CD4-positive, alpha-beta T cell treated with Interleukin-6 for 4 hours (primary cell): ENCODE results near the gene CPM.
"Not testable (repeated sequence)": the region's sequence is repeated elsewhere in the genome, so short reads cannot be mapped to it uniquely, and the experiment has no call there.

Experiments
- DNase-seq: peaks from one replicate; pipeline ENCODE4 v3.0.0-alpha.2; 2020; ENCODE audit warnings: mixed read lengths

CPM gene

DNA sequence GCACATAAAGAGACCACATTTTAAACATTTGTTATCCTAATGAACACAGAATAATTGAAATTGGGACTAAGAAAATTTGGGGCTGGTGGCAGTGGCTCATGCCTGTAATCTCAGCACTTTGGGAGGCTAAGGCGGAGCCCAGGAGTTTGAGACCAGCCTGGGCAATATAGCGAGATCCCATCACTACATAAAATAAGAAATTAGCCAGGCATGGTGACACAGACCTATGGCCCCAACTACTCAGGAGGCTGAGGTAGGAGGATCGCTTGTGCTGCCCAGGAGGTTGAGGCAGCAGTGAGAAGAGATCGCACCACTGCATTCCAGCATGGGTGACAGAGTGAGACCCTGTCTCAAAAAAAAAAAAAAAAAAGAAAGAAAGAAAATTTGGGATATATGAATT, 59.7 kb downstream of the CPM start:
- DNase-seq: no peak

DNA sequence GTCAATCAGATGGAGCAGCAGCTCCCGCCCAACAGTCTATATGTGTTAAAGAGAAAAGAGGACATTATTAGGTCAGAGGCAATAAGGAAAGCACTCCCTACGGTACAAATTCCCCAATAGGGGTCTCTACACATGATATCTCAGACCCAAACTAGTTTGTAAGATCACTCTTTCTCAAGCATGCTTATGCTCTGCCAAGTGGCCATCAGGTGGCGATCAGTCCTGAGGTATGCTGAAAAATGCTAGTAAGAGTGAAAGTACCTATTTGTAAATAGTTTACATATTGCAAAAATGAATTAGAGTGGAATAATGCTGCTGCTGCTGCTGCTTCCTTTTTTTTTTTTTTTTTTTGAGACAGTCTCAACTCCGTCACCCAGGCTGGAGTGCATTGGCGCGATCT, 61.0 kb downstream of the CPM start:
- DNase-seq: no peak

- DNase-seq: no peak
Observed at GRCh38 chr12:68871396-68871795, 61.6 kb downstream of the CPM start.

- no peak for DNase-seq
Observed at GRCh38 chr12:68870443-68870842, 62.5 kb downstream of the CPM start.

- DNase-seq: no peak
Observed at GRCh38 chr12:68870011-68870410, 63.0 kb downstream of the CPM start.

DNA sequence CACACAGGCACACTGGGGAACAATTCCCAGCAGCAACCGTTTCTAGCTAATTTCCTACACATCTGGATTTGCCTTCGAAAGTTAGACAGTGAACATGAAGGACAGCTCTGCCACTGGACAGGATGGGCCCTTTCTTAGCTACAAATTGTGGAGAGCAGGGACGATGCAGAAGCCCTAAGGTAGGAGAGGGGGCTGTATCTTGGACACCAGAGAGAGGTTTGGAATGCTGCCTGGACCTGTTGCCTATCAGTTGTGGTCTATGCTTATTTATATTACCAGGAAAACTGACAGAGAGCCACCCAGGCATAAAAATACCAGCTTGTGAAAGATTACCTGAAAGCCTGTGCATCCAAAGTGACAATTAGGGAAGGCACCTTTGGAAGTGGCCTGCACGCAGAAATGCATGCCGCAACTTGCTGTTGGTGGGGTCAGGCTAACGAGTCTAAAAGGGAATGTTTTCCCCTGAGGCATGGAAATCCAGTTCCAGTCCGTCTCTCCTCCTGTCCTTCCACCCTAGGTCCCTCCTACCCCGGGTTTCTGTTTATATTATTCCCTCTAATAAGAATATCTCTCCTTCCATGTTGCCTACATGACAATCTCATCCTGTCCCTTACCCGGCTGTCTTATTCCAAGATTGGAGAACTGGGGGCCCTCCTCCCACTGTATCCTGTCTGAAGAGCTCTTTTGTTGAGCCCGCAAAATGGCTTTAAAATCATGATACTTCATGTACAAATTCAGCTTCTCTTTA, 64.8 kb downstream of the CPM start:
- DNase-seq: no peak

GRCh38 chr12:68867606-68868005, 65.4 kb downstream of the CPM start:
- no peak for DNase-seq

GRCh38 chr12:68866950-68867349, 66.0 kb downstream of the CPM start:
- DNase-seq: no peak

GRCh38 chr12:68865399-68866164, 67.4 kb downstream of the CPM start:
- no peak for DNase-seq

DNA sequence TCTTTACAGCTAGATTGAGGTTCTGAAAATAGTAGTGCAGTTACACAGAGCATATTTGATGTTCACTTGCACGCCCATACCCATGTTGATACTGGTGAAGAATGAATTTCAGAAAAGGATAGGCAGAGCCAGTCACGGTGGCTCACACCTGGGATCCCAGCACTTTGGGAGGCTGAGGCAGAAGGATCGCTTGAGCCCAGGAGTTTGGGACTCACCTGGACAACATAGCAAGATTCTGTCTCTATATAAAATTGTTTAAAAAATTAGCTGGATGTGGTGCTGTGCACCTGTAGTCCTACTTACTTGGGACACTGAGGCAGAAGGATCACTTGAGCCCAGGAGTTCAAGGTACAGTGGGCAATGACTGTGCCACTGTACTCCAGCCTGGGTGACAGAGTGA, 68.4 kb downstream of the CPM start:
- no peak for DNase-seq

DNA sequence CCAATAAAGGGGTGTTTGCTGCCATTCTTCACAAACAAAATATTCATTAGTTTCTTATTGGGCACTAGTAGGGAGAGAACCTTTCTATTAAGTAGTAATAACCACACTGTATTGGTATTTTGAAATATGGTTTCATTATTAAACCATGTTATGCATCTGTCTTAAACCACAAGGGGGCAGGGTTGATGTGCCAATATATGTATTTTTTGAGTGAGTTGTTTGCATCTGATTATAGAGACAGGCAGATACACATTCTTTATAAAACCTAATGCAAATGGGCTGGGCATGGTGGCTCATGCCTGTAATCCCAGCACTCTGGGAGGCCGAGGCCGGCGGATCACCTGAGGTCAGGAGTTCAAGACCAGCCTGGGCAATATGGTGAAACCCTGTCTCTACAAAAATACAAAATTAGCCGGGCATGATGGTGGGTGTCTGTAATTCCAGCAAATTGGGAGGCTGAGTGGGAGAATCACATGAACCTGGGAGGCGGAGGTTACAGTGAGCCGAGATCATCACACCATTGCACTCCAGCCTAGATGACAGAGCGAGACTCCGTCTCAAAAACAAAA, 69.0 kb downstream of the CPM start:
- not testable (repeated sequence) for DNase-seq

DNA sequence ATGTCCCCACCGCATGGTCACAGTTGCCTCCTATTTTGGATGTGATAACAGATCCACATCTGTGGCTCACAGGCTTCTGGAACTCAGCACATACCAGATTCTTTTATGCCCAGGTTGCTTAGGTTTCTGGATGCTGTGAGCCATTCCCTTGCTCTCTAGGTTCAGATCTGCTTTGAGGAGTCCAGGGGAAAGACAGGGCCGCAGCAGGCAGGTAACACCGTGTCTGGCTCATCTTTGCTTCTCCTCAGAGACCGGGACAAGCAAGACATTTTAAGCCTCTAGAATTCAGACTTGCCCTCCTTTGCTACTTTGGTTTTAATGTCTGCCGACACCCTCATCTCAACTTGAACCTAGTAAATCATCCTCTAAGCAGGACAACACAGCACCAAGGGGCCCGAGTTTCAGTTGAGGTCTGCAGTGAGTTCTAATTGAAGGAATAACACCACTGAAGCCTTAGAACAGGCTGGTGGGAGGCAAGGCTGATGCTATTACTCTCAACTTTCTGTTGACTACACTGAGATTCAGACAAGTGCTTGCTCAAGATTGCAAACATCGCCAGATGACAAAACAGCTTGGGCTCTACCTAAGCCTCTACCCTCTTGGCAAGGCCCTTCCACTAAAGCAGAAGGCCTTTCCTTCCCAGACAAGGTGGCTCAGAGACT, 69.7 kb downstream of the CPM start:
- no peak for DNase-seq

- DNase-seq: no peak
Observed at GRCh38 chr12:68861890-68862289, 71.1 kb downstream of the CPM start.

DNA sequence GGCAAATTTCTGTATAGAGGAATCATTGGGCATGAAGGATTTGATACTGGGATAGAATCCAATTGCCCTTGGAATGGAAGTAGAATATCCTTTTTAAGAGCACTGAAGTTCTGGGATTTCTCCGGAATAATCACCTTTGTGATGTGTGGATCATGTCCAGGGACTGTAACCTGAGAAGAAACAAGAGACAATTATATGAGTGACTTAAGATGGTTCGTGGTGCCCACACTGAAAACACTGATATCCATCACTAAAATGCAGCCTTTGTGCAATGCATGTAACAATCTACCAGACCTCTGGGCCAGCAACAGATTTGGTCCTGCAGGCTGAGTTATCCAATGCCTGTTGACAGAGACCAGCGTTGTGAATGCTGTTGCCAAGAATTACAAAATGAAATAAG, 76.5 kb downstream of the CPM start:
- DNase-seq: no peak

- DNase-seq: no peak
Observed at GRCh38 chr12:68855771-68856170, 77.2 kb downstream of the CPM start.

- DNase-seq: no peak
Observed at GRCh38 chr12:68855111-68855510, 77.9 kb downstream of the CPM start.

DNA sequence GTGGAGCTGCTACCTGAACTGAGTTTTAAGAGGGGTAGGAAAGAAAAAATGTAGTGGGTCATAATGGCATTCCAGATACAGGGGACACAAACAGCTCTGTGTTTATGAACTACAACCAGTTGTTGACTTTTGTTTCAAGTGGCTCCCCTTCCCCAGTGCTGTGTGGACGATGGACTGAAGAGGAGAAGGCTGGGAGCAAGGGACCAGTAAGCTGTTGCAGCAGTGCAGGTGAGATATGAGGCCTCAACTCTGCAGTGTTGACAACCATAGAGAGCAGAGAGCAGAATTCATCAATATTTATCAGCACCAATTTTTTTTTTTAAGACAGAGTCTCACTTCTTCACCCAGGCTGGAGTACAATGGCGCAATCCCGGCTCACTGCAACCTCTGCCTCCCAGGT, 78.4 kb downstream of the CPM start:
- no peak for DNase-seq

DNA sequence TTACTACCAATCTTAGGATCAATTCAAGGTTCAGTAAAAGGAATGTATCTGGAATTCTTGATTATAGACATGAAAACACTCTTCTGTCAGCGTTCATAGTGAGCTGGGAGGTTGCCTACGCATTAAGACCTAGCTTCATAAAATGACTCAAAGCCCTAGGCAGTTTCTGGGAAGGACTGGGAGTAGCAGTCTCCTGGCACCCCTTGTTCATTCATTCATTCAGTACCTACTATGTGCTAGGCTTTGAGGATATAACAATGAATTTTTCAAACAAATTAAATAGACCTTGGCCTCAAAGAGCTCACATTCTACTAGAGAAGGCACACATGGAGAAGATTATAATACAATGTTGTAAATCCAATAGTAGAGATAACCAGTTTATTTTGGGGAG, 78.9 kb downstream of the CPM start:
- DNase-seq: no peak

DNA sequence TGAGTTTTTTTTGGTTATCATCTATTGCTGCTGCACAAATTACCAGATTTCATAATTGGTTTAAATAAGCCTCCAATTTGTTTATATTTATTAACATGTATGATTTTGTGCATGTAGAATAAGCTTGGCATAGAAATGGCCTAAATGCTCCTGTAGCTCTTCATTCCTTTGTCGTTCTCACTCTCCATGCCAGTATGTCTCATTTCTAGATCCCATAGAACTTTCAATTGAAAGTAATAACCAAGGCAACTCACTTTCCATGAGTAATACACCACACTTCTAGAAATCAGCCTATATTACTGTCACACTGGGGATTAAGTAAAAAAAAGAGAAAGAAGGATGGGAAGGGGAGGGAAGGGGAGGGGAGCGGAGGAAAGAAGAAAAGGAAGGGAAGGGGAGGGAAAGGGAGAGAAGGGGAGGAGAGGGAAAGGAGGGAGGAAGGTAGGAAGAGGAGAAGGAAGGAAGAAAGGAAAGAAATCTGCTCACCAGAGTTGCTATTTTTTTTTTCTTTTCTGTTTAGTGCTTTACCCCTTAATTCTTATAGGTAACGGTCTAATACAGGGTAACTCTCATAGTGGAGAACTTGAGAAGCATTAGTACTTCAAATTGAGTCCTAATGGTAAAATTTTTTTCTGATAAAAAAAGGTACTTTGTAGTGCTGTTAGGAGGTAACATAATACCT, 79.4 kb downstream of the CPM start:
- DNase-seq: no peak

- DNase-seq: no peak
Observed at GRCh38 chr12:68851592-68852306, 81.2 kb downstream of the CPM start.

GRCh38 chr12:68850390-68850789, 82.6 kb downstream of the CPM start:
- no peak for DNase-seq

- DNase-seq: no peak
Observed at GRCh38 chr12:68846811-68847210, 86.2 kb downstream of the CPM start.
